Nucleus accumbens (tissue), 56 donors: Measurements from ENCODE around the gene SIGLEC7.
A peak's percentile ranks its signal among the peaks of the same experiment; 100 is the strongest.

Experiments used
- DNase-seq, 56 donors: peaks; one replicate each; lab custom pipeline; 2025; lab: John Stamatoyannopoulos, UW

Gene SIGLEC7

GRCh38 chr19:51142119-51142518, at the start of gene SIGLEC7:
Gene SIGLEC7, plus strand, starts transcription at chr19:51142301. Its CDS starts 69 bp downstream, at chr19:51142370.
- DNase-seq: peak in 2 of 56 donors; percentile 14 to 24

GRCh38 chr19:51093101-51093500, 49.0 kb upstream of the SIGLEC7 start:
- DNase-seq: no peak

GRCh38 chr19:51093510-51094345, 48.4 kb upstream of the SIGLEC7 start:
- no peak for DNase-seq

- DNase-seq: peak in 7 of 56 donors; percentile 4 to 15 (median 10)
Observed at GRCh38 chr19:51094696-51095279, 47.3 kb upstream of the SIGLEC7 start.

- DNase-seq: no peak
Observed at GRCh38 chr19:51096473-51097165, 45.5 kb upstream of the SIGLEC7 start.

- peak in 29 of 56 donors; percentile 1 to 60 (median 17) for DNase-seq
Observed at GRCh38 chr19:51097166-51097738, 44.8 kb upstream of the SIGLEC7 start.

- no peak for DNase-seq
Observed at GRCh38 chr19:51097796-51098195, 44.3 kb upstream of the SIGLEC7 start.

GRCh38 chr19:51098365-51099046, 43.6 kb upstream of the SIGLEC7 start:
- peak in 1 of 56 donors; percentile 13 for DNase-seq

GRCh38 chr19:51099047-51099382, 43.1 kb upstream of the SIGLEC7 start:
- DNase-seq: no peak

- DNase-seq: no peak
Observed at GRCh38 chr19:51100601-51101000, 41.5 kb upstream of the SIGLEC7 start.

- DNase-seq: no peak
Observed at GRCh38 chr19:51101171-51101865, 40.8 kb upstream of the SIGLEC7 start.

GRCh38 chr19:51102991-51103390, 39.1 kb upstream of the SIGLEC7 start:
- no peak for DNase-seq

GRCh38 chr19:51103926-51104341, 38.2 kb upstream of the SIGLEC7 start:
- DNase-seq: peak in 3 of 56 donors; percentile 3 to 46 (median 24)

GRCh38 chr19:51107406-51108065, 34.6 kb upstream of the SIGLEC7 start:
- DNase-seq: peak in 5 of 56 donors; percentile 34 to 51 (median 46)

GRCh38 chr19:51108066-51108804, 33.9 kb upstream of the SIGLEC7 start, which contains the start of gene CTU1:
Gene CTU1, minus strand, starts transcription at chr19:51108409. Its CDS starts 3,840 bp downstream, at chr19:51104569.
- DNase-seq: peak; percentile 92 to 99 (median 98)

- DNase-seq: peak in 12 of 56 donors; percentile 68 to 95 (median 90)
Observed at GRCh38 chr19:51108805-51109146, 33.3 kb upstream of the SIGLEC7 start.

- DNase-seq: no peak
Observed at GRCh38 chr19:51110666-51110971, 31.5 kb upstream of the SIGLEC7 start.

- DNase-seq: no peak
Observed at GRCh38 chr19:51111606-51112005, 30.5 kb upstream of the SIGLEC7 start.
